Adipocyte (in vitro differentiated cells): ENCODE results near the gene LSM3.
A peak's percentile ranks its signal among the peaks of the same experiment; 100 is the strongest.

Experiments
- DNase-seq: peaks from one replicate; pipeline ENCODE4 v3.0.0-alpha.2; 2015; ENCODE audit warnings: low read depth
- H3K27me3 ChIP-seq: replicated peaks from 2 replicates; pipeline ENCODE4 v1.7.0; 2013; ENCODE audit warnings: mild to moderate bottlenecking, low read length, moderate library complexity; ENCODE audit not compliant: control insufficient read depth, insufficient read depth
- H3K36me3 ChIP-seq: 2 replicates; pipeline ENCODE4 v1.7.0; 2013; ENCODE audit warnings: low read length, mild to moderate bottlenecking, moderate library complexity; ENCODE audit not compliant: control insufficient read depth, insufficient read depth, severe bottlenecking
- H3K4me1 ChIP-seq: 2 replicates; pipeline ENCODE4 v1.7.0; 2013; ENCODE audit warnings: mild to moderate bottlenecking, low read length, moderate library complexity; ENCODE audit not compliant: control insufficient read depth, insufficient read depth
- H3K4me3 ChIP-seq: 2 replicates; pipeline ENCODE4 v1.7.0; 2013; ENCODE audit warnings: mild to moderate bottlenecking, low read length, moderate library complexity
- H3K9ac ChIP-seq: 2 replicates; pipeline ENCODE4 v1.7.0; 2013; ENCODE audit warnings: mild to moderate bottlenecking, low read length, moderate library complexity
- H3K9me3 ChIP-seq: 2 replicates; pipeline ENCODE4 v1.7.0; 2013; ENCODE audit warnings: mild to moderate bottlenecking, low read length, moderate library complexity; ENCODE audit not compliant: control insufficient read depth

The LSM3 gene

GRCh38 chr3:14144423-14145075, 34.1 kb upstream of the LSM3 start:
- Histone ChIP-seq H3K4me1 (peaks cover 65% of the 10 kb centered on the region), H3K27me3 (no peaks in the 10 kb centered on the region), H3K9me3 (no peaks in the 10 kb centered on the region), H3K36me3 (peaks cover 55% of the 10 kb centered on the region), H3K4me3 (peak overlapping the region; percentile 74), H3K9ac (peak overlapping the region; percentile 84)
- DNase-seq = peak; percentile 99

GRCh38 chr3:14145236-14145635, 33.4 kb upstream of the LSM3 start:
- Histone ChIP-seq H3K36me3 (peaks cover 54% of the 10 kb centered on the region), H3K4me1 (peaks cover 58% of the 10 kb centered on the region), H3K27me3 (no peaks in the 10 kb centered on the region), H3K9me3 (no peaks in the 10 kb centered on the region), H3K9ac (peak overlapping the region; percentile 84), H3K4me3 (peak overlapping the region; percentile 74)
- peak; percentile 42 for DNase-seq

GRCh38 chr3:14145670-14146380, 32.8 kb upstream of the LSM3 start:
- peaks cover 52% of the 10 kb centered on the region for H3K4me1 ChIP-seq
- peak overlapping the region; percentile 74 for H3K4me3 ChIP-seq
- H3K9me3 ChIP-seq = no peaks in the 10 kb centered on the region
- no peaks in the 10 kb centered on the region for H3K27me3 ChIP-seq
- no peak for DNase-seq
- peaks cover 50% of the 10 kb centered on the region for H3K36me3 ChIP-seq
- H3K9ac ChIP-seq = peak overlapping the region; percentile 84

- Histone ChIP-seq H3K4me3 (no peak overlapping the region), H3K9ac (peak overlapping the region; percentile 84), H3K27me3 (no peaks in the 10 kb centered on the region), H3K36me3 (peaks cover 47% of the 10 kb centered on the region), H3K9me3 (no peaks in the 10 kb centered on the region), H3K4me1 (peaks cover 47% of the 10 kb centered on the region)
- no peak for DNase-seq
Measured at GRCh38 chr3:14146381-14147065, 32.1 kb upstream of the LSM3 start.

- Histone ChIP-seq H3K36me3 (peaks cover 47% of the 10 kb centered on the region), H3K4me1 (peaks cover 45% of the 10 kb centered on the region), H3K9ac (peak overlapping the region; percentile 84)
Measured at GRCh38 chr3:14147066-14147435, 31.6 kb upstream of the LSM3 start.

GRCh38 chr3:14147617-14148016, 31.0 kb upstream of the LSM3 start:
- Histone ChIP-seq H3K4me1 (peaks cover 39% of the 10 kb centered on the region), H3K27me3 (no peaks in the 10 kb centered on the region), H3K4me3 (no peak overlapping the region), H3K9ac (no peak overlapping the region), H3K9me3 (no peaks in the 10 kb centered on the region), H3K36me3 (peaks cover 46% of the 10 kb centered on the region)
- DNase-seq = no peak

More at GRCh38 chr3:14147066-14147435, 31.6 kb upstream of the LSM3 start:
- Histone ChIP-seq H3K4me3 (no peak overlapping the region), H3K9me3 (no peaks in the 10 kb centered on the region), H3K27me3 (no peaks in the 10 kb centered on the region)
- no peak for DNase-seq

- Histone ChIP-seq H3K4me3 (no peak overlapping the region), H3K27me3 (no peaks in the 10 kb centered on the region), H3K4me1 (peaks cover 32% of the 10 kb centered on the region), H3K9me3 (no peaks in the 10 kb centered on the region), H3K9ac (no peak overlapping the region), H3K36me3 (peaks cover 52% of the 10 kb centered on the region)
- DNase-seq = no peak
Measured at GRCh38 chr3:14148041-14148985, 30.3 kb upstream of the LSM3 start.

- H3K27me3 ChIP-seq = no peaks in the 10 kb centered on the region
- H3K4me1 ChIP-seq = peaks cover 16% of the 10 kb centered on the region
- H3K9me3 ChIP-seq = no peaks in the 10 kb centered on the region
- no peak for DNase-seq
- no peak overlapping the region for H3K4me3 ChIP-seq
- peaks cover 63% of the 10 kb centered on the region for H3K36me3 ChIP-seq
- H3K9ac ChIP-seq = no peak overlapping the region
Measured at GRCh38 chr3:14150078-14150477, 28.5 kb upstream of the LSM3 start.

- H3K4me3 ChIP-seq = no peak overlapping the region
- no peak overlapping the region for H3K9ac ChIP-seq
- DNase-seq = no peak
- no peaks in the 10 kb centered on the region for H3K9me3 ChIP-seq
- peaks cover 64% of the 10 kb centered on the region for H3K36me3 ChIP-seq
- H3K4me1 ChIP-seq = peaks cover 10% of the 10 kb centered on the region
- no peaks in the 10 kb centered on the region for H3K27me3 ChIP-seq
Measured at GRCh38 chr3:14150491-14151230, 28.0 kb upstream of the LSM3 start.

- peaks cover 65% of the 10 kb centered on the region for H3K36me3 ChIP-seq
- DNase-seq = no peak
Measured at GRCh38 chr3:14151471-14152083, 27.0 kb upstream of the LSM3 start.

More at GRCh38 chr3:14151471-14152083, 27.0 kb upstream of the LSM3 start:
- Histone ChIP-seq H3K4me3 (no peak overlapping the region), H3K27me3 (no peaks in the 10 kb centered on the region), H3K4me1 (peaks cover under 1% of the 10 kb centered on the region), H3K9me3 (no peaks in the 10 kb centered on the region), H3K9ac (no peak overlapping the region)
